Upper lobe of left lung (tissue), 6 donors: ENCODE data around the gene ITPKB. TPM values are rescaled to one million over a fixed set of nuclear protein-coding genes. Genes with fewer than 3 reads are reported as not detected.

Experiments used
- ATAC-seq, 2 donors: fragments of 200-7000 bp; cut with Tn5 transposase; one replicate each; pipeline ENCODE4 v1.9.1; 2022; ENCODE audit warnings: mild to moderate bottlenecking in 2 of 2, moderate library complexity in 2 of 2; ENCODE audit not compliant: low FRiP score in 2 of 2
- DNase-seq, 2 donors: peaks; one replicate each; pipeline ENCODE4 v3.0.0-alpha.2; 2019 to 2020
- H3K27ac ChIP-seq, 4 donors: fragments of 200-600 bp; sonication (generic); one replicate each; pipeline ENCODE4 v1.5.1; 2016 to 2019
- H3K27me3 ChIP-seq, 4 donors: fragments of 200-600 bp; sonication (generic); one replicate each; pipeline ENCODE4 v1.5.1; 2017 to 2019
- H3K36me3 ChIP-seq, 4 donors: fragments of 200-600 bp; sonication (generic); one replicate each; pipeline ENCODE4 v1.5.1; 2016 to 2019
- H3K4me1 ChIP-seq, 4 donors: fragments of 200-600 bp; sonication (generic); one replicate each; pipeline ENCODE4 v1.5.1; 2018 to 2019
- H3K4me3 ChIP-seq, 4 donors: fragments of 200-600 bp; sonication (generic); one replicate each; pipeline ENCODE4 v1.5.1; 2017 to 2019; ENCODE audit warnings: mild to moderate bottlenecking in 2 of 4, moderate library complexity in 1 of 4
- H3K9me3 ChIP-seq, 4 donors: fragments of 200-600 bp; sonication (generic); one replicate each; pipeline ENCODE4 v1.5.1; 2018 to 2019
- EP300 ChIP-seq, 4 donors: sonication (generic); formaldehyde crosslinking; IDR thresholded peaks; one replicate each; pipeline ENCODE4 v1.5.1; 2017; ENCODE audit warnings: antibody characterized with exemption in 4 of 4, control low read depth in 2 of 4
- POLR2A ChIP-seq, 4 donors: fragments of 450-650 bp; IDR thresholded peaks; one replicate each; pipeline ENCODE4 v1.5.1; 2016 to 2017; ENCODE audit warnings: antibody characterized with exemption in 4 of 4, mild to moderate bottlenecking in 2 of 4
- POLR2AphosphoS5 ChIP-seq, 2 donors: sonication (generic); formaldehyde crosslinking; IDR thresholded peaks; one replicate each; pipeline ENCODE4 v1.5.1; 2017; ENCODE audit warnings: antibody characterized with exemption in 2 of 2
- WGBS, 2 donors: methylation state at CpG; one replicate each; pipeline ENCODE4 v1.1.5; 2017 to 2018; 5-methylcytosine and 5-hydroxymethylcytosine counted together
- total RNA-seq, 6 donors: library from RNA; depleted of rRNA in 4 of 6; stranded (reverse); fragments of >200 nt in 4 of 6; gene quantifications; one replicate each; pipeline versions ENCODE4 v1.1.0 to v1.2.1, GENCODE V29; 2016 to 2021
- TF ChIP-seq, protein P1 (sequence below), 6 experiments: fragments of 450-650 bp in 4 of 6; fragments of 200-600 bp in 2 of 6; sonication (generic) in 2 of 6; IDR thresholded peaks; one replicate each; pipeline ENCODE4 v1.5.1; 2016 to 2019; ENCODE audit warnings: antibody characterized with exemption in 6 of 6
- donor health status: DM: no; HTN: no; CAD: no; lungs with moderate emphysema.
- donor health status: DM: no; HTN: yes; CAD: no; lungs with severe emphysema.

Gene ITPKB
- total RNA-seq, 6 donors from 2014 or later: 19.8 to 62.9 (median 45.8) TPM

GRCh38 chr1:226671277-226671676 lies 67.8 kb downstream of the ITPKB start:
- WGBS, 2 donors: 84 to 85% methylated on average over 5 of the region's 5 CpGs
- Histone ChIP-seq H3K27me3 (no peaks in the 10 kb centered on the region), H3K9me3 (no peaks in the 10 kb centered on the region), H3K4me1 (peaks cover 28 to 55% (median 40%) of the 10 kb centered on the region in 4 donors), H3K27ac (peak overlapping the region in 2 of 4 donors; percentile 55 to 94), H3K36me3 (no peaks in the 10 kb centered on the region), H3K4me3 (no peak overlapping the region)
- DNase-seq (no peak), ATAC-seq (no peak)
- TF ChIP-seq POLR2AphosphoS5 (IDR thresholded peaks at IDR 0.05): no peak
- TF ChIP-seq POLR2A (IDR thresholded peaks at IDR 0.05): no peak
- no peak for TF ChIP-seq EP300 (IDR thresholded peaks at IDR 0.05)
- TF ChIP-seq, protein P1, sequence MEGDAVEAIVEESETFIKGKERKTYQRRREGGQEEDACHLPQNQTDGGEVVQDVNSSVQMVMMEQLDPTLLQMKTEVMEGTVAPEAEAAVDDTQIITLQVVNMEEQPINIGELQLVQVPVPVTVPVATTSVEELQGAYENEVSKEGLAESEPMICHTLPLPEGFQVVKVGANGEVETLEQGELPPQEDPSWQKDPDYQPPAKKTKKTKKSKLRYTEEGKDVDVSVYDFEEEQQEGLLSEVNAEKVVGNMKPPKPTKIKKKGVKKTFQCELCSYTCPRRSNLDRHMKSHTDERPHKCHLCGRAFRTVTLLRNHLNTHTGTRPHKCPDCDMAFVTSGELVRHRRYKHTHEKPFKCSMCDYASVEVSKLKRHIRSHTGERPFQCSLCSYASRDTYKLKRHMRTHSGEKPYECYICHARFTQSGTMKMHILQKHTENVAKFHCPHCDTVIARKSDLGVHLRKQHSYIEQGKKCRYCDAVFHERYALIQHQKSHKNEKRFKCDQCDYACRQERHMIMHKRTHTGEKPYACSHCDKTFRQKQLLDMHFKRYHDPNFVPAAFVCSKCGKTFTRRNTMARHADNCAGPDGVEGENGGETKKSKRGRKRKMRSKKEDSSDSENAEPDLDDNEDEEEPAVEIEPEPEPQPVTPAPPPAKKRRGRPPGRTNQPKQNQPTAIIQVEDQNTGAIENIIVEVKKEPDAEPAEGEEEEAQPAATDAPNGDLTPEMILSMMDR (IDR thresholded peaks at IDR 0.05): no peak

GRCh38 chr1:226670073-226670472 lies 69.0 kb downstream of the ITPKB start:
- Histone ChIP-seq H3K4me3 (no peak overlapping the region), H3K4me1 (peaks cover 20 to 54% (median 40%) of the 10 kb centered on the region in 4 donors), H3K27ac (no peak overlapping the region), H3K9me3 (no peaks in the 10 kb centered on the region), H3K36me3 (no peaks in the 10 kb centered on the region), H3K27me3 (no peaks in the 10 kb centered on the region)
- 90 to 91% methylated on average over 7 of the region's 7 CpGs for WGBS, 2 donors
- TF ChIP-seq POLR2A (IDR thresholded peaks at IDR 0.05): no peak
- TF ChIP-seq, protein P1 (IDR thresholded peaks at IDR 0.05): no peak
- ATAC-seq (no peak), DNase-seq (no peak)

DNA sequence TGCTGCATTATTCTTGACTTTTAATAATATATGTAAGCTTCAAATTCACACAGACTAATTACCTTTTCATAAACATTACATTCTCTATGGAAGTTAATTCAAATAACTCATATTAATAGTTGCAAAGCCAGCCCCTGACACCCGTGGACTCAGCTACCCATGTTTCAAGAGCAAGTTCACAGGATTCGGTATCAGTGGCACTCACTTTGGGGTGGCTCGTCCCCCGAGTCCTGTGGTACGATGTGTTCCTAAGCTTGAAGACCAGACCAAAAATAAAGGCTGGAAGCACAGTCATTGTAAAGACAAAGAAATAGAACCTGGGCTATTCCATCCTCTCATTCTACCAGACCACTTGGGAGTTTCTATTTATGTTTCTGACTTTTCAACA lies 70.9 kb downstream of the ITPKB start:
- Histone ChIP-seq H3K4me1 (peaks cover 38 to 63% (median 50%) of the 10 kb centered on the region in 4 donors), H3K4me3 (no peak overlapping the region), H3K27ac (peak overlapping the region in 1 of 4 donors; percentile 12), H3K27me3 (no peaks in the 10 kb centered on the region), H3K9me3 (no peaks in the 10 kb centered on the region), H3K36me3 (no peaks in the 10 kb centered on the region)
- TF ChIP-seq POLR2AphosphoS5 (IDR thresholded peaks at IDR 0.05) (no peak), POLR2A (IDR thresholded peaks at IDR 0.05) (no peak), EP300 (IDR thresholded peaks at IDR 0.05) (no peak)
- TF ChIP-seq, protein P1 (IDR thresholded peaks at IDR 0.05): no peak
- ATAC-seq (no peak), DNase-seq (no peak)
- WGBS, 2 donors: 65 to 71% methylated on average over 5 of the region's 5 CpGs

GRCh38 chr1:226666692-226667091 lies 72.4 kb downstream of the ITPKB start:
- peaks cover 49 to 67% (median 57%) of the 10 kb centered on the region in 4 donors for H3K4me1 ChIP-seq
- peak overlapping the region in 2 of 4 donors; percentile 85 to 87 for H3K27ac ChIP-seq
- TF ChIP-seq EP300 (IDR thresholded peaks at IDR 0.05) (no peak), POLR2AphosphoS5 (IDR thresholded peaks at IDR 0.05) (no peak), POLR2A (IDR thresholded peaks at IDR 0.05) (no peak)
- TF ChIP-seq, protein P1 (IDR thresholded peaks at IDR 0.05): no peak

GRCh38 chr1:226666164-226666506 lies 72.9 kb downstream of the ITPKB start:
- Histone ChIP-seq H3K4me1 (peaks cover 53 to 69% (median 61%) of the 10 kb centered on the region in 4 donors), H3K4me3 (no peak overlapping the region), H3K27ac (peak overlapping the region in 2 of 4 donors; percentile 85 to 87), H3K27me3 (no peaks in the 10 kb centered on the region), H3K9me3 (no peaks in the 10 kb centered on the region), H3K36me3 (no peaks in the 10 kb centered on the region)
- TF ChIP-seq, protein P1 (IDR thresholded peaks at IDR 0.05): no peak
- TF ChIP-seq POLR2AphosphoS5 (IDR thresholded peaks at IDR 0.05) (no peak), EP300 (IDR thresholded peaks at IDR 0.05) (no peak), POLR2A (IDR thresholded peaks at IDR 0.05) (no peak)
- WGBS, 2 donors: 96% methylated on average over 6 of the region's 6 CpGs
- DNase-seq (no peak), ATAC-seq (no peak)

More at GRCh38 chr1:226666692-226667091, 72.4 kb downstream of the ITPKB start:
- no peaks in the 10 kb centered on the region for H3K27me3 ChIP-seq
- H3K4me3 ChIP-seq: no peak overlapping the region
- no peaks in the 10 kb centered on the region for H3K36me3 ChIP-seq
- no peak for DNase-seq
- no peaks in the 10 kb centered on the region for H3K9me3 ChIP-seq
- WGBS, 2 donors: 80 to 91% methylated on average over 4 of the region's 4 CpGs
- no peak for ATAC-seq
